AG10803 (cell line): ENCODE data around the gene RPA4.
"Not testable (repeated sequence)": the region's sequence is repeated elsewhere in the genome, so short reads cannot be mapped to it uniquely, and the experiment has no call there.

Source experiments
- DNase-seq: peaks from one replicate; pipeline ENCODE4 v3.0.0; 2010; ENCODE audit warnings: low read depth
- H3K4me3 ChIP-seq: 2 replicates; pipeline ENCODE4 v1.5.1; 2011; ENCODE audit warnings: mild to moderate bottlenecking, low read length, control low read depth
- CTCF ChIP-seq: conservative IDR thresholded peaks from 2 replicates; pipeline ENCODE4 v1.5.1; 2011; ENCODE audit warnings: mild to moderate bottlenecking, low read length, control low read depth, inconsistent platforms

Gene RPA4

DNA sequence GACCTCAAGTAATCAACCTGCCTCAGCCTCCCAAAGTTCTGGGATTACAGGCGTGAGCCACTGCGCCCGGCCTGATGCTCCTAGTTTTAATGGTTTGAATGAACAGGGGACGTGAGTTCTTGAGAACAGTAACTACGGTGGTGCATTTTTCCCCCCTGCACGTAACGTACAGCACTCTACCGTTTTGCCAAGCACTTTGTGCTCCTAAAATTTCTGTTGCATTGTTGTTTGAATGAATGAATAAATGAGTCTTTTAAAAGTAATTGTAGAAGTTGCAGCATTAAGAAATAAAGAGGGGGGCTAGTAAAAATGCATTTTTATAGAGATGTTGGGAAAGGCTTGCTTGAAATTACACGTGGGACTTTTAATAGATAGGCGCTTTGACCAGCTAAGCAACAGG, at the start of gene RPA4:
TSS of gene RPA4 (plus strand) at position 301 of the 400 bp plus-strand sequence. CDS start 403 bp downstream, outside the sequence.
- TF ChIP-seq CTCF: no peak
- no peak within 1 kb of the TSS for H3K4me3 ChIP-seq
- DNase-seq: no peak

GRCh38 chrX:96834137-96834536, 49.6 kb upstream of the RPA4 start:
- TF ChIP-seq CTCF: no peak
- no peak overlapping the region for H3K4me3 ChIP-seq
- no peak for DNase-seq

DNA sequence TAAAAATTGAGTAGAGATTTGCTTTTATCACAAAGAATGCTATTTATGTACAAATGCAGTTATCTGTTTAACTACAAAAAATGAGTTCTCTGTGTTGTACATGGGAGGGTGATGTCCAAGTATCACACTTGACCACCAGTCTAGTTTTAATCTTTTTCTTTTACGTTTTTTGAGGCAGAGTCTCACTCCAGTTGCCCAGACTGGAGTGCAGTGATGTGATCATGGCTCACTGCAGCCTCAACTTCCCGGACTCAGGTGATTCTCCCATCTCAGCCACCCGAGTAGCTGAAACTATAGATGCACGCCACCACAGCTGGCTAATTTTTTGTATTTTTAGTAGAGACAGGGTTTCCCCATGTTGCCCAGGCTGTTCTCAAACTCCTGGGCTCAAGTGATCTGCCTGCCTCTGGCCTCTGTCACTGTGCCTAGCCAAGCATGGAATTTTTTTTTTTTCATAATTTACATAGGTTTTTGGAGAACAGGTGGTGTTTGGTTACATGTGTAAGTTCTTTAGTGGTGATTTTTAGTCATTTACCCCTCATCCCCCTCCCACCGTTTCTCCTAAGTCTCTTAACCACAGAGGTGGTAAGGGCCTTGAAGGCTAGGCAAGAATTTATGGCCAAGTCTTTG, 47.9 kb upstream of the RPA4 start:
- no peak for DNase-seq
- TF ChIP-seq CTCF: no peak
- no peak overlapping the region for H3K4me3 ChIP-seq

DNA sequence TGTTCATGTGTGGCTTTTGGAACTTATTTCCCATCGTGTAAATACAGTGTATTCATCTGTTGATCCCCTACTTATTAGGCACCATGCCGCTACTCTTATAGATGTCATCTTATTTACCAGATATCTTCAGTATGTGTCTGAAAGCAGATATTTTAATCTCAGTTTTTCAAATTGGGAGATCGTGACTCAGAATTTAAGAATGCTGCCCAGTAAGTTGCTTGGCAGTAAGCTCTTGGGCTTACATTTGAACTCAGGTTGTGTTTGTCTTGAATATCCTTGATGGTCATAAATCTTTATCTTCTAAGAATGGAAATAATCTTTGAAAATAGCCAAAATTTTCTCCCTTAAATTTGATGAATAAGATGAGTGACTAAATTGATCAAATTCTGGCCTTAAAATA, 45.9 kb upstream of the RPA4 start:
- no peak for TF ChIP-seq CTCF
- peak; percentile 17 for DNase-seq
- H3K4me3 ChIP-seq: no peak overlapping the region

DNA sequence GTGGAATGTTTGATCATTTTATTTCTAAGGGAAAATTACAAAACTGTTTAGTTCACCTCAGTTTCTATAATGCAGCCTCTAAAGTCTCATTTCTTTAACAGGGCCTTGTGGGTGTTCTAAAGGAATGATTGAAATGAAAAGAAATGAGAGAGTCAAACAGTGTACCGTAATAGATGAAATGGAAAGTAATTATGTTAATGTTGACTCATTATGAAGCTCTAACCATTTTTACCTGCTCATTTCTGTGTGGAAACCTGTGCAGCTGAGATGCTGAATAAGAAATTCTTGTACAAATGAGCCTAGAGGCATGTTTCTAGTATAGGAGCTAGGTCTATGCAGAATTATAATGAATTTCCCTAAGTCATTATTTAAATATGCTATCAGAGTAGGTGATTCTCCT, 45.2 kb upstream of the RPA4 start:
- no peak for TF ChIP-seq CTCF
- H3K4me3 ChIP-seq: no peak overlapping the region
- DNase-seq: no peak

DNA sequence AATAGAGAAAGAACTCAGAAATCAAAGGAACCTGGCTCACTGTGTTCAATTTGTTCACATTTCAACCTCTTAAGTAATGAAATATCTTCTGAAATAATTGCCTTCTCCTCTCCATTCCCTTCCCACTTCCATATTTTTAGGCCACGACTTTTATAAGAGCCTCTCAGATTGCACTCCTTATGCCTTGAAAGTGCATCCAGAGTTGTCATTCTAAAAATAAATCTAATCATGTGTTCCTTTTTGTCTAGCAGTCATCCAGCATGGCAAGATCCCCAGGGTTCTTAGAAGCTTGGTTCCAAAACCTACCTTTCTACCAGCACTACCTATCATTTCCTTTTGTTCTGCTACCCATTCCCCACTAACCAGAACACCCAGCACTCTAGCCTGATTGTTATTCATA, 42.4 kb upstream of the RPA4 start:
- no peak for TF ChIP-seq CTCF
- no peak for DNase-seq

DNA sequence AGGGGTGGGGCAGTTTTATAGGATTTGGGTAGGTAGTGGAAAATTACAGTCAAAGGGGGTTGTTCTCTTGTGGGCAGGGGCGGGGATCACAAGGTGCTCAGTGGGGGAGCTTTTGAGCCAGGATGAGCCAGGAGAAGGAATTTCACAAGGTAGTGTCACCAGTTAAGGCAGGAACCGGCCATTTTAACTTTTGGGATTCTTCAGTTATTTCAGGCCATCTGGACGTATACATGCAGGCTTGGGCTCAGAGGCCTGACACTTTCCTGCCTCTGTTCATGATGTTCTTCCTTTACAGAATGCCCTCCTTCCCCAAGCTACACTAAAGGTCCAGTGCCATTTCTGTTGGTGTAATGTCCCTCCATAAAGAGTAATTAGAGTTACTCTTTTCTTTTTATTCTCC, 41.8 kb upstream of the RPA4 start:
- not testable (repeated sequence) for DNase-seq

More for the DNA sequence above, 42.4 kb upstream of the RPA4 start:
- H3K4me3 ChIP-seq: no peak overlapping the region

DNA sequence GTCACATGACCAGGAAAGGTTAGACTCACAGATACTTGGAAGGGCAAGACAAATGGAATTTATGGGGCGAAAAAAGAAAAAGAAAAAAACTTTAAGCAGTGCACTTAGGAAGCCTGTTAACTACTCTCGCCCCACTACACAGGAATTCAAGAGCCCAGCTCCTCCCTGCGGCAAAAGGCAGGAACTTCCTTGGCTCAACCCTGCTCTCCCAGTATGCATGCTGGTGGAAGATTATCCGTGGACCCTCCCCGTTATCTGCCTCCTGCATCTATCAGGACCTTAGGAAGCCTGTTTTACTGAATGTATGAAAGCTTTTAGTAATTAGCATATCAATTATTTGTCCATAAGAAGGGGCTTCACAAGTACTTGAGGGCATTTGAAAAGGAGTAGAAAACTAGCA, 40.1 kb upstream of the RPA4 start:
- TF ChIP-seq CTCF: no peak
- no peak overlapping the region for H3K4me3 ChIP-seq
- no peak for DNase-seq

More for the DNA sequence above, 41.8 kb upstream of the RPA4 start:
- not testable (repeated sequence) for H3K4me3 ChIP-seq
